HEK293 (cell line): ENCODE data around the gene FBXO21.

Experiments
- EGR2 ChIP-seq: fragments of 450-650 bp; formaldehyde crosslinking; IDR thresholded peaks from 2 replicates; pipeline ENCODE4 v1.5.1; 2016; ENCODE audit warnings: low read depth, missing biosample characterization, missing genetic modification characterization
- FEZF1 ChIP-seq: fragments of 450-650 bp; formaldehyde crosslinking; IDR thresholded peaks from 2 replicates; pipeline ENCODE4 v1.5.1; 2016; ENCODE audit warnings: missing biosample characterization, missing genetic modification characterization
- GFI1B ChIP-seq: fragments of 450-650 bp; formaldehyde crosslinking; IDR thresholded peaks from 2 replicates; pipeline ENCODE4 v1.5.1; 2016; ENCODE audit warnings: missing biosample characterization, missing genetic modification characterization
- GLI2 ChIP-seq: fragments of 450-650 bp; formaldehyde crosslinking; IDR thresholded peaks from 2 replicates; pipeline ENCODE4; 2017; ENCODE audit warnings: missing biosample characterization, missing genetic modification characterization, low read depth, borderline replicate concordance
- GLIS1 ChIP-seq: fragments of 450-650 bp; formaldehyde crosslinking; IDR thresholded peaks from 2 replicates; pipeline ENCODE4 v1.5.1; 2016; ENCODE audit warnings: missing biosample characterization, missing genetic modification characterization
- OSR2 ChIP-seq: fragments of 450-650 bp; formaldehyde crosslinking; IDR thresholded peaks from 2 replicates; pipeline ENCODE4 v1.5.1; 2016; ENCODE audit warnings: missing biosample characterization, missing genetic modification characterization
- ZBTB48 ChIP-seq: fragments of 450-650 bp; formaldehyde crosslinking; IDR thresholded peaks from 2 replicates; pipeline ENCODE4 v1.5.1; 2016; ENCODE audit warnings: missing biosample characterization, missing genetic modification characterization
- ZBTB7A ChIP-seq: fragments of 450-650 bp; formaldehyde crosslinking; IDR thresholded peaks from 2 replicates; pipeline ENCODE4 v1.5.1; 2016; ENCODE audit warnings: low read depth, missing biosample characterization, missing genetic modification characterization
- ZNF10 ChIP-seq: fragments of 450-650 bp; formaldehyde crosslinking; IDR thresholded peaks from 2 replicates; pipeline ENCODE4 v1.5.1; 2017; ENCODE audit warnings: missing biosample characterization, missing genetic modification characterization
- ZNF133 ChIP-seq: fragments of 450-650 bp; formaldehyde crosslinking; IDR thresholded peaks from 2 replicates; pipeline ENCODE4 v1.5.1; 2016; ENCODE audit warnings: missing biosample characterization, missing genetic modification characterization
- ZNF169 ChIP-seq: fragments of 450-650 bp; formaldehyde crosslinking; IDR thresholded peaks from 2 replicates; pipeline ENCODE4 v1.5.1; 2016; ENCODE audit warnings: missing biosample characterization, missing genetic modification characterization
- ZNF184 ChIP-seq: fragments of 450-650 bp; IDR thresholded peaks from 2 replicates; pipeline ENCODE4 v1.5.1; 2018; ENCODE audit warnings: missing biosample characterization, mild to moderate bottlenecking, missing genetic modification characterization
- ZNF2 ChIP-seq: fragments of 450-650 bp; formaldehyde crosslinking; IDR thresholded peaks from 2 replicates; pipeline ENCODE4 v1.5.1; 2016; ENCODE audit warnings: missing biosample characterization, missing genetic modification characterization
- ZNF24 ChIP-seq: fragments of 450-650 bp; formaldehyde crosslinking; IDR thresholded peaks from 2 replicates; pipeline ENCODE4 v1.5.1; 2016; ENCODE audit warnings: missing biosample characterization, missing genetic modification characterization
- ZNF274 ChIP-seq, 2 experiments: fragments of 200-500 bp in 1 of 2; fragments of 450-650 bp in 1 of 2; sonication (Bioruptor generic) in 1 of 2; formaldehyde crosslinking in 1 of 2; IDR thresholded peaks; 2 replicates each; pipeline versions ENCODE4 v1.5.1 to v1.6.1; 2014 to 2016; ENCODE audit warnings: borderline replicate concordance in 1 of 2, inconsistent platforms in 1 of 2, low read length in 1 of 2, missing biosample characterization in 1 of 2, missing genetic modification characterization in 1 of 2
- ZNF335 ChIP-seq: fragments of 450-650 bp; formaldehyde crosslinking; conservative IDR thresholded peaks from 2 replicates; pipeline ENCODE4 v1.5.1; 2016; ENCODE audit warnings: missing biosample characterization, missing genetic modification characterization
- ZNF366 ChIP-seq: fragments of 450-650 bp; formaldehyde crosslinking; conservative IDR thresholded peaks from 2 replicates; pipeline ENCODE4 v1.5.1; 2016; ENCODE audit warnings: missing biosample characterization, missing genetic modification characterization
- ZNF391 ChIP-seq: fragments of 450-650 bp; formaldehyde crosslinking; IDR thresholded peaks from 2 replicates; pipeline ENCODE4 v1.5.1; 2016; ENCODE audit warnings: low read depth, missing biosample characterization, missing genetic modification characterization, borderline replicate concordance
- ZNF473 ChIP-seq: fragments of 450-650 bp; formaldehyde crosslinking; IDR thresholded peaks from 2 replicates; pipeline ENCODE4 v1.5.1; 2017; ENCODE audit warnings: missing biosample characterization, missing genetic modification characterization
- ZNF48 ChIP-seq: fragments of 450-650 bp; formaldehyde crosslinking; IDR thresholded peaks from 2 replicates; pipeline ENCODE4 v1.5.1; 2016; ENCODE audit warnings: missing biosample characterization, missing genetic modification characterization
- ZNF548 ChIP-seq: fragments of 450-650 bp; formaldehyde crosslinking; IDR thresholded peaks from 2 replicates; pipeline ENCODE4 v1.5.1; 2016; ENCODE audit warnings: missing biosample characterization, missing genetic modification characterization
- ZNF600 ChIP-seq: fragments of 450-650 bp; formaldehyde crosslinking; IDR thresholded peaks from 2 replicates; pipeline ENCODE4 v1.5.1; 2016; ENCODE audit warnings: missing biosample characterization, missing genetic modification characterization
- ZNF701 ChIP-seq: fragments of 450-650 bp; formaldehyde crosslinking; IDR thresholded peaks from 2 replicates; pipeline ENCODE4 v1.5.1; 2016; ENCODE audit warnings: missing biosample characterization, missing genetic modification characterization
- ZNF785 ChIP-seq: fragments of 450-650 bp; formaldehyde crosslinking; IDR thresholded peaks from 2 replicates; pipeline ENCODE4 v1.5.1; 2016; ENCODE audit warnings: missing biosample characterization, missing genetic modification characterization
- TF ChIP-seq, protein P1 (sequence below): fragments of 450-650 bp; formaldehyde crosslinking; IDR thresholded peaks from 2 replicates; pipeline ENCODE4 v1.5.1; 2016; ENCODE audit warnings: missing biosample characterization, missing genetic modification characterization
- TF ChIP-seq, protein P2 (sequence below): fragments of 450-650 bp; formaldehyde crosslinking; IDR thresholded peaks from 2 replicates; pipeline ENCODE4 v1.5.1; 2016; ENCODE audit warnings: missing biosample characterization, missing genetic modification characterization
- TF ChIP-seq, protein P3 (sequence below): fragments of 450-650 bp; formaldehyde crosslinking; IDR thresholded peaks from 2 replicates; pipeline ENCODE4 v1.5.1; 2016; ENCODE audit warnings: missing biosample characterization, missing genetic modification characterization
- TF ChIP-seq, protein P4 (sequence below): fragments of 450-650 bp; formaldehyde crosslinking; IDR thresholded peaks from 2 replicates; pipeline ENCODE4; 2016; ENCODE audit warnings: missing biosample characterization, missing genetic modification characterization
- TF ChIP-seq, protein P5 (sequence below): fragments of 450-650 bp; formaldehyde crosslinking; IDR thresholded peaks from 2 replicates; pipeline ENCODE4 v1.5.1; 2017; ENCODE audit warnings: missing biosample characterization, missing genetic modification characterization
- TF ChIP-seq, protein P6 (sequence below): fragments of 450-650 bp; formaldehyde crosslinking; IDR thresholded peaks from 2 replicates; pipeline ENCODE4 v1.5.1; 2016; ENCODE audit warnings: missing biosample characterization, missing genetic modification characterization
- TF ChIP-seq, protein P7 (sequence below): fragments of 450-650 bp; formaldehyde crosslinking; IDR thresholded peaks from 2 replicates; pipeline ENCODE4 v1.5.1; 2016; ENCODE audit warnings: missing biosample characterization, missing genetic modification characterization, borderline replicate concordance

FBXO21 gene

DNA sequence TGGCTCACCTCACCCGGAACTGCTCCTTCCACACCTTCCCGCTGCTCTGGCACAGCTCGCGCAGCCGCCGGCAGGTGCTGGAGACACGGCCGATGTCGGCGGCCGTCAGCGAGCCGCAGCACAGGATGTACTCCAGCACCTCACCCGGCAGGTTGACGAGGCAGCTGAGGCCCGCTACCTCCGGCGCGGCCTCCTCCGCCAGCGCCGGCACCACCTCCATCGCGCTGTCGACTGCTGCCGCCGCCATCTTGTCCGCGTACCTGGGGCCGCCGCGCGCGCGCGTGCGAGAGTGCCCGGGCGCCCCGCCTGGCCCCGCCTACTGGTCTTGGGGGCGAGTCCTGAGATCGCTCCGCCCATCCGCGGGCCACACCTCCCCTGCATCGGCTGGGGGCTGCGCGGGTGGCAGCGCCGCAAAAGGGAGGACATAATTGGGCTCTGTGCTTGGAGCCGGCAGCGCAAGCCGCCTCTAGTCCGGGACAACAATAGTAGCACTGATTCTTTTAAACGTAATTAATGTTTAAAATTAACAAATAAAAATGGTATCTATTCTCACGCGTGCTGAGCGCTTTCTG is at the start of gene FBXO21 (continued):
- no peak for TF ChIP-seq ZNF548 (tag by site-specific recombination)
- TF ChIP-seq EGR2: peak; percentile 56
- TF ChIP-seq ZNF391 (tag by site-specific recombination): no peak
- TF ChIP-seq GLI2 (tag by site-specific recombination): no peak
- no peak for TF ChIP-seq ZNF24 (tag by site-specific recombination)
- no peak for TF ChIP-seq ZBTB48
- TF ChIP-seq, protein P1, sequence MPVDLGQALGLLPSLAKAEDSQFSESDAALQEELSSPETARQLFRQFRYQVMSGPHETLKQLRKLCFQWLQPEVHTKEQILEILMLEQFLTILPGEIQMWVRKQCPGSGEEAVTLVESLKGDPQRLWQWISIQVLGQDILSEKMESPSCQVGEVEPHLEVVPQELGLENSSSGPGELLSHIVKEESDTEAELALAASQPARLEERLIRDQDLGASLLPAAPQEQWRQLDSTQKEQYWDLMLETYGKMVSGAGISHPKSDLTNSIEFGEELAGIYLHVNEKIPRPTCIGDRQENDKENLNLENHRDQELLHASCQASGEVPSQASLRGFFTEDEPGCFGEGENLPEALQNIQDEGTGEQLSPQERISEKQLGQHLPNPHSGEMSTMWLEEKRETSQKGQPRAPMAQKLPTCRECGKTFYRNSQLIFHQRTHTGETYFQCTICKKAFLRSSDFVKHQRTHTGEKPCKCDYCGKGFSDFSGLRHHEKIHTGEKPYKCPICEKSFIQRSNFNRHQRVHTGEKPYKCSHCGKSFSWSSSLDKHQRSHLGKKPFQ: no peak
- no peak for TF ChIP-seq ZNF274 (IDR thresholded peaks at IDR 0.05; ENCODE audit: low read length)
- no peak for TF ChIP-seq ZNF274 (tag by site-specific recombination; IDR thresholded peaks at IDR 0.05; ENCODE audit: borderline replicate concordance)
- TF ChIP-seq, protein P2, sequence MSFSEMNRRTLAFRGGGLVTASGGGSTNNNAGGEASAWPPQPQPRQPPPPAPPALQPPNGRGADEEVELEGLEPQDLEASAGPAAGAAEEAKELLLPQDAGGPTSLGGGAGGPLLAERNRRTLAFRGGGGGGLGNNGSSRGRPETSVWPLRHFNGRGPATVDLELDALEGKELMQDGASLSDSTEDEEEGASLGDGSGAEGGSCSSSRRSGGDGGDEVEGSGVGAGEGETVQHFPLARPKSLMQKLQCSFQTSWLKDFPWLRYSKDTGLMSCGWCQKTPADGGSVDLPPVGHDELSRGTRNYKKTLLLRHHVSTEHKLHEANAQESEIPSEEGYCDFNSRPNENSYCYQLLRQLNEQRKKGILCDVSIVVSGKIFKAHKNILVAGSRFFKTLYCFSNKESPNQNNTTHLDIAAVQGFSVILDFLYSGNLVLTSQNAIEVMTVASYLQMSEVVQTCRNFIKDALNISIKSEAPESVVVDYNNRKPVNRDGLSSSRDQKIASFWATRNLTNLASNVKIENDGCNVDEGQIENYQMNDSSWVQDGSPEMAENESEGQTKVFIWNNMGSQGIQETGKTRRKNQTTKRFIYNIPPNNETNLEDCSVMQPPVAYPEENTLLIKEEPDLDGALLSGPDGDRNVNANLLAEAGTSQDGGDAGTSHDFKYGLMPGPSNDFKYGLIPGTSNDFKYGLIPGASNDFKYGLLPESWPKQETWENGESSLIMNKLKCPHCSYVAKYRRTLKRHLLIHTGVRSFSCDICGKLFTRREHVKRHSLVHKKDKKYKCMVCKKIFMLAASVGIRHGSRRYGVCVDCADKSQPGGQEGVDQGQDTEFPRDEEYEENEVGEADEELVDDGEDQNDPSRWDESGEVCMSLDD (tag by site-specific recombination): no peak
- TF ChIP-seq, protein P3, sequence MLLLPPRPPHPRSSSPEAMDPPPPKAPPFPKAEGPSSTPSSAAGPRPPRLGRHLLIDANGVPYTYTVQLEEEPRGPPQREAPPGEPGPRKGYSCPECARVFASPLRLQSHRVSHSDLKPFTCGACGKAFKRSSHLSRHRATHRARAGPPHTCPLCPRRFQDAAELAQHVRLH (tag by site-specific recombination): no peak
- TF ChIP-seq ZNF335 (tag by site-specific recombination): peak; percentile 69; the same call in 1 of the 2 replicates
- TF ChIP-seq ZNF48: no peak
- TF ChIP-seq, protein P4, sequence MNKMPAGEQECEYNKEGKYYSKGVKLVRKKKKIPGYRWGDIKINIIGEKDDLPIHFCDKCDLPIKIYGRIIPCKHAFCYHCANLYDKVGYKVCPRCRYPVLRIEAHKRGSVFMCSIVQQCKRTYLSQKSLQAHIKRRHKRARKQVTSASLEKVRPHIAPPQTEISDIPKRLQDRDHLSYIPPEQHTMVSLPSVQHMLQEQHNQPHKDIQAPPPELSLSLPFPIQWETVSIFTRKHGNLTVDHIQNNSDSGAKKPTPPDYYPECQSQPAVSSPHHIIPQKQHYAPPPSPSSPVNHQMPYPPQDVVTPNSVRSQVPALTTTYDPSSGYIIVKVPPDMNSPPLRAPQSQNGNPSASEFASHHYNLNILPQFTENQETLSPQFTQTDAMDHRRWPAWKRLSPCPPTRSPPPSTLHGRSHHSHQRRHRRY (tag by site-specific recombination): no peak
- no peak for TF ChIP-seq ZNF473 (tag by site-specific recombination)
- no peak for TF ChIP-seq ZNF2
- TF ChIP-seq OSR2 (tag by site-specific recombination): no peak
- no peak for TF ChIP-seq ZNF366
- 0 out of 2 replicates have a peak, but pooled peaks have one; percentile 18 for TF ChIP-seq ZNF785 (tag by site-specific recombination)
- TF ChIP-seq, protein P5, sequence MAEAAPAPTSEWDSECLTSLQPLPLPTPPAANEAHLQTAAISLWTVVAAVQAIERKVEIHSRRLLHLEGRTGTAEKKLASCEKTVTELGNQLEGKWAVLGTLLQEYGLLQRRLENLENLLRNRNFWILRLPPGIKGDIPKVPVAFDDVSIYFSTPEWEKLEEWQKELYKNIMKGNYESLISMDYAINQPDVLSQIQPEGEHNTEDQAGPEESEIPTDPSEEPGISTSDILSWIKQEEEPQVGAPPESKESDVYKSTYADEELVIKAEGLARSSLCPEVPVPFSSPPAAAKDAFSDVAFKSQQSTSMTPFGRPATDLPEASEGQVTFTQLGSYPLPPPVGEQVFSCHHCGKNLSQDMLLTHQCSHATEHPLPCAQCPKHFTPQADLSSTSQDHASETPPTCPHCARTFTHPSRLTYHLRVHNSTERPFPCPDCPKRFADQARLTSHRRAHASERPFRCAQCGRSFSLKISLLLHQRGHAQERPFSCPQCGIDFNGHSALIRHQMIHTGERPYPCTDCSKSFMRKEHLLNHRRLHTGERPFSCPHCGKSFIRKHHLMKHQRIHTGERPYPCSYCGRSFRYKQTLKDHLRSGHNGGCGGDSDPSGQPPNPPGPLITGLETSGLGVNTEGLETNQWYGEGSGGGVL: no peak
- TF ChIP-seq, protein P6, sequence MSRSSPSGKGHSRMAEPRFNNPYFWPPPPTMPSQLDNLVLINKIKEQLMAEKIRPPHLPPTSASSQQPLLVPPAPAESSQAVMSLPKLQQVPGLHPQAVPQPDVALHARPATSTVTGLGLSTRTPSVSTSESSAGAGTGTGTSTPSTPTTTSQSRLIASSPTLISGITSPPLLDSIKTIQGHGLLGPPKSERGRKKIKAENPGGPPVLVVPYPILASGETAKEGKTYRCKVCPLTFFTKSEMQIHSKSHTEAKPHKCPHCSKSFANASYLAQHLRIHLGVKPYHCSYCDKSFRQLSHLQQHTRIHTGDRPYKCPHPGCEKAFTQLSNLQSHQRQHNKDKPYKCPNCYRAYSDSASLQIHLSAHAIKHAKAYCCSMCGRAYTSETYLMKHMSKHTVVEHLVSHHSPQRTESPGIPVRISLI (tag by site-specific recombination): no peak
- TF ChIP-seq, protein P7, sequence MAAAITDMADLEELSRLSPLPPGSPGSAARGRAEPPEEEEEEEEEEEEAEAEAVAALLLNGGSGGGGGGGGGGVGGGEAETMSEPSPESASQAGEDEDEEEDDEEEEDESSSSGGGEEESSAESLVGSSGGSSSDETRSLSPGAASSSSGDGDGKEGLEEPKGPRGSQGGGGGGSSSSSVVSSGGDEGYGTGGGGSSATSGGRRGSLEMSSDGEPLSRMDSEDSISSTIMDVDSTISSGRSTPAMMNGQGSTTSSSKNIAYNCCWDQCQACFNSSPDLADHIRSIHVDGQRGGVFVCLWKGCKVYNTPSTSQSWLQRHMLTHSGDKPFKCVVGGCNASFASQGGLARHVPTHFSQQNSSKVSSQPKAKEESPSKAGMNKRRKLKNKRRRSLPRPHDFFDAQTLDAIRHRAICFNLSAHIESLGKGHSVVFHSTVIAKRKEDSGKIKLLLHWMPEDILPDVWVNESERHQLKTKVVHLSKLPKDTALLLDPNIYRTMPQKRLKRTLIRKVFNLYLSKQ (tag by site-specific recombination): no peak
- TF ChIP-seq ZNF169 (tag by site-specific recombination): no peak
- TF ChIP-seq ZNF701 (tag by site-specific recombination): no peak
- TF ChIP-seq GLIS1 (tag by site-specific recombination): peak; percentile 80
- no peak for TF ChIP-seq GFI1B (tag by site-specific recombination)
- TF ChIP-seq ZBTB7A (tag by site-specific recombination): no peak
- TF ChIP-seq ZNF600 (tag by site-specific recombination): peak; percentile 92
- TF ChIP-seq FEZF1: no peak
- peak; percentile 38; the same call in 1 of the 2 replicates for TF ChIP-seq ZNF10
- no peak for TF ChIP-seq ZNF184 (tag by site-specific recombination)
- TF ChIP-seq ZNF133 (tag by site-specific recombination): no peak
